Pericardium fibroblast (primary cell): ENCODE results near the gene PRPSAP2. TPM values are rescaled to one million over a fixed set of nuclear protein-coding genes. Genes with fewer than 3 reads are reported as not detected.

Experiments
- total RNA-seq: library from RNA; depleted of rRNA; stranded (reverse); fragments of >200 nt; gene quantifications from 2 replicates; pipeline ENCODE4 v1.2.3, GENCODE V29; 2015

Gene PRPSAP2, protein sequence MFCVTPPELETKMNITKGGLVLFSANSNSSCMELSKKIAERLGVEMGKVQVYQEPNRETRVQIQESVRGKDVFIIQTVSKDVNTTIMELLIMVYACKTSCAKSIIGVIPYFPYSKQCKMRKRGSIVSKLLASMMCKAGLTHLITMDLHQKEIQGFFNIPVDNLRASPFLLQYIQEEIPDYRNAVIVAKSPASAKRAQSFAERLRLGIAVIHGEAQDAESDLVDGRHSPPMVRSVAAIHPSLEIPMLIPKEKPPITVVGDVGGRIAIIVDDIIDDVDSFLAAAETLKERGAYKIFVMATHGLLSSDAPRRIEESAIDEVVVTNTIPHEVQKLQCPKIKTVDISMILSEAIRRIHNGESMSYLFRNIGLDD
- 23.9 and 113 TPM in 2 replicates for total RNA-seq

DNA sequence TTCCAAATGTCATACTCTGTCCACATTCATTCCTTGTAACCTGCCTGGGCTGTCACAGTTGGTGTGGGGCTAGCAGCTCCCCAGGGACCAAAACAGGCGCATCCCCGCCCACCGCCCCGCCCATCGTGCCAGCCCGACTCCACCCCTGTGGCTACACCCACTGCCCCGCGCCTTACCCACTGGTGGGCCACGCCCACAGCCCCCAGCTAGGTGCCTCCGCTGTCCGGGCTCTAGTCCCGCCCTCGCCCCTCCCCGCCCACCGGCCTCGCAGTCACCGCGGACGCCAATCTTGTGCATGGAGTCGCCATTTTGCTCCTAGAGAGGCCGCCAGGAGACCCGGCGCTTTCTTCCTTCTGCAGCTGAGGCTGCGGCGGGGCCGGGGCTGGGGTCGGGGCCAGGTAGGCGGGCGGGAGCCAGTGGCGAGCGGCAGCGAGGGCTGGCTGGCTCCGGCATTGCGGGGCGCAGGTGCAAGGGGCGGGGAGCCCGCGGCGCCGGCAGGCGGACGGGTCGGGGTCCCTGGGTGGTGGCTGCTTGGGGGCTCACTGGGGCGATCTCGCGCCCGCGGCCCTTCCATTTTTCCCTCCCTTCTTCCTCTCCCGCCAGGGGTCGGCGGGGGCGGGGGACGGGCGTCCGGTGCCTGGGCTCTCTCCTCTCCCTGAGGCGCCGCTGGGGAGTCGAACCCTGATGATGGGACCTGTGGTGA, at the start of gene PRPSAP2:
Gene PRPSAP2, plus strand, starts transcription at position 268 of the 703 bp plus-strand sequence. CDS start 7,703 bp downstream, outside the sequence.

GRCh38 chr17:18951941-18952842, 94.3 kb downstream of the PRPSAP2 start, which contains the start of gene SLC5A10:
Gene SLC5A10, plus strand, starts transcription at chr17:18952165. Its CDS starts 41 bp downstream, at chr17:18952206.

Other genes with a start within 250 kb of the PRPSAP2 start
- not detected in 2 replicates for gene TBC1D28, start 213.7 kb upstream of the PRPSAP2 start, total RNA-seq
- 6.0 and 7.8 TPM in 2 replicates for gene FOXO3B, start 175.8 kb upstream of the PRPSAP2 start, total RNA-seq
- not detected in 2 replicates for gene FBXW10, start 114.1 kb upstream of the PRPSAP2 start, total RNA-seq
- 26.6 and 27.3 TPM in 2 replicates for gene TVP23B, start 76.9 kb upstream of the PRPSAP2 start, total RNA-seq
- not detected in 2 replicates for gene SLC5A10, start 94.0 kb downstream of the PRPSAP2 start, total RNA-seq
- gene FAM83G, start 146.6 kb downstream of the PRPSAP2 start, total RNA-seq, result 2.9 and 3.7 TPM in 2 replicates
- gene GRAP, start 188.8 kb downstream of the PRPSAP2 start, total RNA-seq, result 0.23 and 0.26 TPM in 2 replicates